PC-3 (cell line): ENCODE results near the gene LEMD2. TPM values are rescaled to one million over a fixed set of nuclear protein-coding genes. Genes with fewer than 3 reads are reported as not detected.

Source experiments
- ATAC-seq: fragments of 200-7000 bp; cut with Tn5 transposase; 2 replicates; pipeline ENCODE4 v1.9.1; 2020; ENCODE audit warnings: mild to moderate bottlenecking, moderate library complexity
- BruUV-seq: library from RNA; stranded (reverse); fragments of 400-500 nt; replicated peaks from 2 replicates; lab custom pipeline; 2021; lab: Mats Ljungman, UMichigan
- CTCF ChIA-PET: fragments of 300-600 bp; sonication (Branson Sonifier 250); formaldehyde crosslinking; loops from one replicate; lab custom pipeline; 2022; ENCODE audit warnings: antibody characterized with exemption; lab: Charles Lee
- POLR2A ChIA-PET: fragments of 300-600 bp; sonication (Branson Sonifier 250); formaldehyde crosslinking; loops from one replicate; lab custom pipeline; 2022; ENCODE audit warnings: antibody characterized with exemption; ENCODE audit not compliant: unreplicated experiment; lab: Charles Lee
- DNase-seq: peaks from one replicate; pipeline ENCODE4 v3.0.0-alpha.2; 2015
- H2AFZ ChIP-seq: fragments of 300-600 bp; sonication (generic); 2 replicates; pipeline ENCODE4 v1.6.0; 2016; ENCODE audit warnings: antibody characterized with exemption, low read length
- H3F3A ChIP-seq: fragments of 300-600 bp; sonication (generic); one replicate; pipeline ENCODE4 v1.6.0; 2017; ENCODE audit warnings: antibody characterized with exemption, low read length, control low read depth, mild to moderate bottlenecking; ENCODE audit not compliant: unreplicated experiment
- H3K27ac ChIP-seq: fragments of 300-600 bp; sonication (generic); 2 replicates; pipeline ENCODE4 v1.5.1; 2016; ENCODE audit warnings: mild to moderate bottlenecking, low read length
- H3K27me3 ChIP-seq: fragments of 300-600 bp; sonication (generic); 2 replicates; pipeline ENCODE4 v1.6.1; 2016; ENCODE audit warnings: low read length, mixed read lengths
- H3K36me3 ChIP-seq: fragments of 300-600 bp; sonication (generic); 2 replicates; pipeline ENCODE4 v1.6.1; 2016; ENCODE audit warnings: low read depth, mixed run types, low read length, mixed read lengths
- H3K4me1 ChIP-seq: fragments of 300-600 bp; sonication (generic); 2 replicates; pipeline ENCODE4 v1.5.1; 2016; ENCODE audit warnings: low read length; ENCODE audit not compliant: insufficient read depth
- H3K4me2 ChIP-seq: fragments of 300-600 bp; sonication (generic); 2 replicates; pipeline ENCODE4 v1.6.0; 2016; ENCODE audit warnings: low read length
- H3K4me3 ChIP-seq: fragments of 300-600 bp; sonication (generic); 2 replicates; pipeline ENCODE4 v1.5.1; 2016; ENCODE audit warnings: mild to moderate bottlenecking, low read length, mixed read lengths
- H3K79me2 ChIP-seq: fragments of 300-600 bp; sonication (generic); 2 replicates; pipeline ENCODE4 v1.6.1; 2017; ENCODE audit warnings: low read length, mixed read lengths
- H3K9ac ChIP-seq: fragments of 300-600 bp; sonication (generic); 2 replicates; pipeline ENCODE4 v1.6.0; 2016; ENCODE audit warnings: mild to moderate bottlenecking, low read length
- H3K9me2 ChIP-seq: fragments of 300-600 bp; sonication (generic); replicated peaks from 2 replicates; pipeline ENCODE4 v1.6.1; 2016; ENCODE audit warnings: mixed run types, low read length, mixed read lengths
- H3K9me3 ChIP-seq: fragments of 300-600 bp; sonication (generic); 2 replicates; pipeline ENCODE4 v1.6.1; 2016; ENCODE audit warnings: low read length, mixed read lengths
- H4K20me1 ChIP-seq: fragments of 300-600 bp; sonication (generic); 2 replicates; pipeline ENCODE4 v1.6.1; 2016; ENCODE audit warnings: low read length, mixed read lengths
- CTCF ChIP-seq: fragments of 300-600 bp; sonication (generic); conservative IDR thresholded peaks from 2 replicates; pipeline ENCODE4 v1.5.1; 2017; ENCODE audit warnings: antibody characterized with exemption, low read depth, mild to moderate bottlenecking, low read length
- EZH2 ChIP-seq: fragments of 300-600 bp; sonication (generic); IDR thresholded peaks from one replicate; pipeline ENCODE4 v1.6.1; 2017; ENCODE audit warnings: antibody characterized with exemption, mild to moderate bottlenecking, low read length; ENCODE audit not compliant: unreplicated experiment
- EZH2phosphoT487 ChIP-seq: fragments of 300-600 bp; sonication (generic); IDR thresholded peaks from 2 replicates; pipeline ENCODE4 v1.6.1; 2018; ENCODE audit warnings: mild to moderate bottlenecking, antibody characterized with exemption, low read length, borderline replicate concordance
- intact Hi-C: fragments of 100-400 bp; cut with micrococcal nuclease; formaldehyde crosslinking; loops from 2 replicates; pipeline ENCODE4 v1.9.0; 2023
- total RNA-seq: library from RNA; depleted of rRNA; stranded (reverse); fragments of >200 nt; gene quantifications from 2 replicates; pipeline ENCODE4 v1.2.3, GENCODE V29; 2014

The LEMD2 gene
- total RNA-seq, 1 experiment from 2014 or later, result 54.5 TPM

GRCh38 chr6:33794910-33795623 is 6.1 kb upstream of the LEMD2 start:
- BruUV-seq, result no TSS peak
- ChIA-PET POLR2A (no interaction called here), CTCF (no interaction called here)
- H3K4me2 ChIP-seq, result no peak overlapping the region
- TF ChIP-seq EZH2phosphoT487 (no peak), CTCF (no peak), EZH2 (no peak)
- H4K20me1 ChIP-seq, result no peaks in the 10 kb centered on the region
- H3K9me2 ChIP-seq, result no peaks in the 10 kb centered on the region
- no peaks in the 10 kb centered on the region for H3F3A ChIP-seq
- H3K9ac ChIP-seq, result no peak overlapping the region
- no peak overlapping the region for H3K4me3 ChIP-seq
- H3K4me1 ChIP-seq, result no peaks in the 10 kb centered on the region
- no peaks in the 10 kb centered on the region for H3K79me2 ChIP-seq
- intact Hi-C loops, result no loop called here
- no peak overlapping the region for H3K27ac ChIP-seq
- no peaks in the 10 kb centered on the region for H3K9me3 ChIP-seq
- H2AFZ ChIP-seq, result no peak overlapping the region
- no peaks in the 10 kb centered on the region for H3K36me3 ChIP-seq
- ATAC-seq (no peak), DNase-seq (no peak)
- peaks cover 6% of the 10 kb centered on the region; the same call in 1 of the 2 replicates for H3K27me3 ChIP-seq

DNA sequence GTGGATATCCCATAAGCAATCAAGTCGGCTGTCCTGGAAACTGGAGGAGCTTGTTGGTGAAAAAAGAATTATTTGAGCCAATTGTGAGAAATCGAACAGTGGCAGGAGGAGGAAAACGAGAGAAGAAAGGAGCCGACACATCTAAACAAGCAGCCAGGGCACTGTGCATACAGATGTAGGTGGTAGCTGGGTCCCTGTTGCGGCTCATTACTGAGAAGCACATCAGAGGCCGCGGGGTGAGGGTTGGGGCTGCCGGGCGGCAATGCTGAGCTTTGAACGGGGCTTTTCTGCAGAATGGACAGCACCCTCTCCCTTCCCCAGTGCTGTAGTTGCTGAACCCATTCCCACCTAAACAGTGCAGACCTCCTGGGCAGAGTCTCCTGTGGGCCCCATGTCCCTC is 4.1 kb upstream of the LEMD2 start:
- H3K9ac ChIP-seq, result no peak overlapping the region
- H3K27ac ChIP-seq, result no peak overlapping the region
- CTCF ChIA-PET, result interaction anchor here (0.6 kb wide), 1 partner anchor 666 kb away, joined by 4 read pairs; no protein-coding TSS in a partner anchor
- DNase-seq, result no peak
- H4K20me1 ChIP-seq, result no peaks in the 10 kb centered on the region
- no peak overlapping the region for H2AFZ ChIP-seq
- no peaks in the 10 kb centered on the region for H3F3A ChIP-seq
- no TSS peak for BruUV-seq
- no peaks in the 10 kb centered on the region for H3K36me3 ChIP-seq
- H3K4me3 ChIP-seq, result no peak overlapping the region
- TF ChIP-seq CTCF, result no peak
- no peak for TF ChIP-seq EZH2phosphoT487
- TF ChIP-seq EZH2, result no peak
- no peak overlapping the region for H3K4me2 ChIP-seq
- intact Hi-C loops, result no loop called here
- ATAC-seq, result no peak
- peaks cover 5% of the 10 kb centered on the region; the same call in 1 of the 2 replicates for H3K4me1 ChIP-seq
- peaks cover 3% of the 10 kb centered on the region for H3K79me2 ChIP-seq
- H3K9me3 ChIP-seq, result no peaks in the 10 kb centered on the region
- POLR2A ChIA-PET, result no interaction called here
- peaks cover 3% of the 10 kb centered on the region; the same call in 1 of the 2 replicates for H3K27me3 ChIP-seq
- H3K9me2 ChIP-seq, result no peaks in the 10 kb centered on the region

GRCh38 chr6:33791620-33792019 is 2.7 kb upstream of the LEMD2 start:
- TF ChIP-seq EZH2phosphoT487 (no peak), EZH2 (no peak), CTCF (no peak)
- Histone ChIP-seq H3K9ac (no peak overlapping the region), H3K9me3 (no peaks in the 10 kb centered on the region), H3K27me3 (peaks cover 3% of the 10 kb centered on the region; the same call in 1 of the 2 replicates), H3K79me2 (peaks cover 17% of the 10 kb centered on the region), H2AFZ (no peak overlapping the region), H3K4me1 (peaks cover 19% of the 10 kb centered on the region), H4K20me1 (no peaks in the 10 kb centered on the region), H3K27ac (no peak overlapping the region), H3K9me2 (no peaks in the 10 kb centered on the region), H3K36me3 (no peaks in the 10 kb centered on the region), H3K4me2 (no peak overlapping the region), H3F3A (no peaks in the 10 kb centered on the region), H3K4me3 (no peak overlapping the region)
- intact Hi-C loops, result no loop called here
- no TSS peak for BruUV-seq
- POLR2A ChIA-PET, result no interaction called here
- DNase-seq, result no peak
- CTCF ChIA-PET, result no interaction called here
- ATAC-seq, result no peak
